DND-41 (cell line): ENCODE data around the gene XPR1.

ENCODE experiments used
- EZH2 ChIP-seq: IDR thresholded peaks from 3 replicates; pipeline ENCODE4 v1.6.1; 2012; ENCODE audit warnings: borderline replicate concordance, low read depth, mild to moderate bottlenecking, moderate library complexity, low read length, inconsistent platforms; ENCODE audit not compliant: severe bottlenecking
- TF ChIP-seq, protein P1 (sequence below): IDR thresholded peaks from 2 replicates; pipeline ENCODE4 v1.5.1; 2012; ENCODE audit warnings: borderline replicate concordance, low read length, moderate library complexity, mild to moderate bottlenecking; ENCODE audit not compliant: poor library complexity, severe bottlenecking; ENCODE audit errors: extremely low read depth

GRCh38 chr1:180588121-180588520 is 43.7 kb upstream of the XPR1 start:
- TF ChIP-seq, protein P1, sequence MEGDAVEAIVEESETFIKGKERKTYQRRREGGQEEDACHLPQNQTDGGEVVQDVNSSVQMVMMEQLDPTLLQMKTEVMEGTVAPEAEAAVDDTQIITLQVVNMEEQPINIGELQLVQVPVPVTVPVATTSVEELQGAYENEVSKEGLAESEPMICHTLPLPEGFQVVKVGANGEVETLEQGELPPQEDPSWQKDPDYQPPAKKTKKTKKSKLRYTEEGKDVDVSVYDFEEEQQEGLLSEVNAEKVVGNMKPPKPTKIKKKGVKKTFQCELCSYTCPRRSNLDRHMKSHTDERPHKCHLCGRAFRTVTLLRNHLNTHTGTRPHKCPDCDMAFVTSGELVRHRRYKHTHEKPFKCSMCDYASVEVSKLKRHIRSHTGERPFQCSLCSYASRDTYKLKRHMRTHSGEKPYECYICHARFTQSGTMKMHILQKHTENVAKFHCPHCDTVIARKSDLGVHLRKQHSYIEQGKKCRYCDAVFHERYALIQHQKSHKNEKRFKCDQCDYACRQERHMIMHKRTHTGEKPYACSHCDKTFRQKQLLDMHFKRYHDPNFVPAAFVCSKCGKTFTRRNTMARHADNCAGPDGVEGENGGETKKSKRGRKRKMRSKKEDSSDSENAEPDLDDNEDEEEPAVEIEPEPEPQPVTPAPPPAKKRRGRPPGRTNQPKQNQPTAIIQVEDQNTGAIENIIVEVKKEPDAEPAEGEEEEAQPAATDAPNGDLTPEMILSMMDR, result no peak
- TF ChIP-seq EZH2, result no peak
